Mesothelial cell of epicardium (in vitro differentiated cells): Measurements from ENCODE around the gene NDUFV3. TPM values are rescaled to one million over a fixed set of nuclear protein-coding genes. Genes with fewer than 3 reads are reported as not detected.

ENCODE experiments used
- DNase-seq, 2 experiments: peaks; one replicate each; pipeline ENCODE4 v3.0.0; 2021; ENCODE audit warnings: low spot score in 2 of 2; ENCODE audit not compliant: unreplicated experiment in 2 of 2
- H3K27ac Mint-ChIP-seq: 2 replicates; pipeline ENCODE4 v1.8.0; 2021; ENCODE audit warnings: mixed read lengths
- H3K27me3 Mint-ChIP-seq: 2 replicates; pipeline ENCODE4 v1.8.0; 2021; ENCODE audit warnings: low read depth, mixed read lengths
- H3K36me3 Mint-ChIP-seq: 2 replicates; pipeline ENCODE4 v1.8.0; 2021; ENCODE audit warnings: mixed read lengths
- H3K4me1 Mint-ChIP-seq: 2 replicates; pipeline ENCODE4 v1.8.0; 2021; ENCODE audit warnings: mixed read lengths
- H3K4me3 Mint-ChIP-seq: 2 replicates; pipeline ENCODE4 v1.8.0; 2021; ENCODE audit warnings: mild to moderate bottlenecking, moderate library complexity, mixed read lengths
- H3K9me3 Mint-ChIP-seq: 2 replicates; pipeline ENCODE4 v1.8.0; 2021; ENCODE audit warnings: mixed read lengths
- CTCF ChIP-seq: fragments of 200-600 bp; sonication (generic); IDR thresholded peaks from one replicate; pipeline ENCODE4 v1.5.0; 2021; ENCODE audit warnings: antibody characterized with exemption; ENCODE audit not compliant: unreplicated experiment
- total RNA-seq: library from RNA; stranded (reverse); gene quantifications from 3 replicates; pipeline ENCODE4 v1.2.1, GENCODE V29; 2021

NDUFV3 gene
- total RNA-seq, 1 donor from 2014 or later = 34.4 TPM

DNA sequence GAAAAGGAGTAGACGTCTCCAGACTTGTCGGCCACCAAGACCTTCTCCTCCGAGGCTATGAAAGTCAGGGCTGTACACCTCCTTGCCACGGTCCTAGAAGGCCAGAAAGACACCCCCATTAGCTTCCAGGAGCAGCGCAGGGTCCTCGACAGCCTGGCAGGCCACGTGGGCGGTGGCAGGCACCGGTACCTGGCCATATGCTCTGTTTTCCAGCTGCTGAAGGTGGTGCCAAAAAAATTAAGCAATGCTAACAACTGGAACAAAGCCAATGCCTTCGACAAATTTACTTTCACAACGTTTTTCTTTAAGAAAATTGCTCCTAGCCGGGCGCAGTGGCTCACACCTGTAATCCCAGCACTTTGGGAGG lies 29.6 kb upstream of the NDUFV3 start:
- Mint-ChIP-seq H3K36me3 (peaks cover 26% of the 10 kb centered on the region), H3K27me3 (no peaks in the 10 kb centered on the region), H3K4me1 (no peaks in the 10 kb centered on the region), H3K4me3 (no peak overlapping the region), H3K27ac (no peak overlapping the region), H3K9me3 (no peaks in the 10 kb centered on the region)
- DNase-seq = no peak
- TF ChIP-seq CTCF = no peak

GRCh38 chr21:42864286-42864685 lies 28.8 kb upstream of the NDUFV3 start:
- no peak overlapping the region for H3K27ac Mint-ChIP-seq
- no peaks in the 10 kb centered on the region for H3K27me3 Mint-ChIP-seq
- peaks cover 22% of the 10 kb centered on the region for H3K36me3 Mint-ChIP-seq
- no peak for TF ChIP-seq CTCF
- no peak for DNase-seq
- H3K9me3 Mint-ChIP-seq = no peaks in the 10 kb centered on the region
- no peak overlapping the region for H3K4me3 Mint-ChIP-seq
- no peaks in the 10 kb centered on the region for H3K4me1 Mint-ChIP-seq

DNA sequence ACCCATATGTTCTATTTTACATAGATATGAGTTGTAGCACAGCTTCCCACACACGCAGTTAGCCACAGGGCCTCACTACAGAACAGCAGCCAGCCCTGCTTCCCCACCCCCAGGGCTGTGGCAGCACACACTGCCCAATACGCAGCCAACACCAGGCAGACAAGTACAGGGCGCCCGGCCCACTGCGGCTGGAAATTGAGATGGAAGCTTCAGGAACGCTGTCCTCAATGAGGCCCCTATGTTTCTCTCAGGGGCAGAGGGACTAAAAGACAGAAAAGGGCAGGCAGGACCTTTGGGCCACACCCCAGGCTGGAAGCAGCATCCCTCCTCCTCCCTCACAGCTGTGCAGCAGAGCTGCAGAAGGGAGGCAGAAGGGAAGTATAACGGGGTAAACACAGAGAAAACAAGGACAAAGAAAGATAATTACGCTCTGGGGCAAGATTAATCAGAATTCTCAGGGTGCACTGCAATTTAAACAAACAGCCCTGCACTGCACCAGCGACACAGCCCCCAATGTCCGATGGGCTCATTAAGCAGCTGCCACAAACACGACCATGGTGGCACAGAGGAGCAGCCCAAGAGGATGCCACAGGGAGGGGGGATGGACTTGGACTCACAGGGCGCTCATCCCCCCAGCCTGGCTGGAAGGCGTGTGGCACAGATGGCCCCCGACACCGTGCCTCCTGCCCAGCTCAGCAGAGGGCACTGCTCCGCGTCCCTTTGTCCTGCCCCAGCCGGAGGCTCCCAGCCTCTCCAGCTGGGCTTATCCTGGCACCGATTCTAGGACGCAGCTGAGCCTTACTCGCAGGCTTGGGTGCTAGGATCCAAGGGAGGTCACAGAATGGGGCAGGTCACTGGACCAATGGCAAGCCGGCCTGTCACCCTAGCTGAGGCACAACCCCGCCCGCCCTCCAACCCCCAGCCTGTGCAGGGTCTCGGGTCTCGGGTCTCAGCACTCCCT lies 28.0 kb upstream of the NDUFV3 start:
- Mint-ChIP-seq H3K4me1 (no peaks in the 10 kb centered on the region), H3K27ac (peak overlapping the region; percentile 25), H3K36me3 (peaks cover 26% of the 10 kb centered on the region), H3K27me3 (no peaks in the 10 kb centered on the region), H3K4me3 (no peak overlapping the region), H3K9me3 (no peaks in the 10 kb centered on the region)
- no peak for TF ChIP-seq CTCF
- no peak for DNase-seq

DNA sequence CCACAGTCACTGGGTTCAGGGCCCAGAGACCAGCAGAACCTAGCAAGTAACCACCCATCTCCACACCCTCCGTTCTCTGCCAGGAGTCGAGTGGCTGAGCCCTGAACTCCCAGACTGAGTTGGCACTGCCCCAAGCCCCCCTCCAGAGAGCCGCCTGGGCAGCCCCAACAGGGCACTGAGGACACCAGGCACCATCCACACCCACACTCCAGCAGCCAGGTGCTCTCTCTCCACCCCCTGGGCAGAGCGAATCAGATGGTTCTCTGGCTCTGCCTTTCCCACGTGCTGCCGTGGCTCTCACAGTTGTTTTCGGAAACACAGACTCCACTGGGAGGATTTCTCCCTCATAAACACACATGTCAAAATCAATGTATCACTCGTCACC lies 27.3 kb upstream of the NDUFV3 start:
- Mint-ChIP-seq H3K4me3 (no peak overlapping the region), H3K4me1 (no peaks in the 10 kb centered on the region), H3K9me3 (no peaks in the 10 kb centered on the region), H3K27me3 (no peaks in the 10 kb centered on the region), H3K27ac (no peak overlapping the region), H3K36me3 (peaks cover 28% of the 10 kb centered on the region)
- DNase-seq = no peak
- TF ChIP-seq CTCF = no peak

DNA sequence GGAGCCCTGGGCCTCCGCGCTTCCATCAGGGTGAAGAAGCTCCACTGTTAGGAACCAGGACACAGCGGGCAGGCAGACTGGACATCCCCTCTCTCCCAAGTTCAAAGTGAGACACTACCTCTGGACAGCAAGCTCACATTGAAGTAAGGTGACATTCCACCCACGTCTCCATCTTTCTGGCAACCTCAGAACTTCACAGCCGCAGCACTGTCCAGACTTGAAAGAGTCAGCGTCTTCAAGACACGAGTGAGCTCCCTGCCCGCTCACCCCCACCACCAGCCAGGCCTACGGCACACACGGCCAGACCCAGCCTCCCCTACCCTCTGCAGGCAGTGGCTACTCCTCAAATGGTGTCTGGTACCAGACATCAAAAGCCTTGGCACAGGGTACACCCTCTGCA lies 24.9 kb upstream of the NDUFV3 start:
- Mint-ChIP-seq H3K36me3 (peaks cover 30% of the 10 kb centered on the region), H3K27me3 (no peaks in the 10 kb centered on the region), H3K4me3 (no peak overlapping the region), H3K27ac (no peak overlapping the region), H3K9me3 (no peaks in the 10 kb centered on the region), H3K4me1 (no peaks in the 10 kb centered on the region)
- TF ChIP-seq CTCF = no peak
- DNase-seq = no peak
